ENCODE measurements around the gene OXTR.

The OXTR gene

GRCh38 chr3:8767256-8767666, 2.2 kb downstream of the OXTR start:
- DNase-seq, result no peak

GRCh38 chr3:8766148-8766547, 3.3 kb downstream of the OXTR start:
- no peak for DNase-seq

GRCh38 chr3:8765528-8765927, 3.9 kb downstream of the OXTR start:
- no peak for DNase-seq

DNA sequence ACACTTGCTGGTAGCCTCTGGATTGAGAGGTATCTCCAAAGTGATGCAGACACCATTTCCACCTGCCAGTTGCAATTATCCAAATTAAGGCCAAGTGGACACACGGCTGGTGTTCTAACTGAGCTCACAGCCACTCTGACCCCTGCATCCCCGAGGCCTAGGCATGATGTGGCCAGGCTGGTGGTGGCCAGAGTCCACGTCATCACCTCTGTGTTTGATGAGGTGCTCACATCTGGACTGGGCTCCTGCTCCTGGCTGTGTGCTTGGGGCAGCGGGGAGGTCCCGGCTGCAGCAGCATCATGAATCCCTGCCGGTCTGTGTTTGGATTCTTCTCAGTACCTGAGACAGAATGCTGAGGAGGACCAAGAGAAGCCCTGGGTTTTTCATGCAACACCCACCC, 4.9 kb downstream of the OXTR start:
- no peak for DNase-seq

- DNase-seq, result no peak
Measured at GRCh38 chr3:8762607-8763377, 6.6 kb downstream of the OXTR start.

- DNase-seq, result no peak
Measured at GRCh38 chr3:8761866-8762265, 7.5 kb downstream of the OXTR start.

GRCh38 chr3:8760506-8760905, 8.9 kb downstream of the OXTR start:
- DNase-seq, result no peak

GRCh38 chr3:8760091-8760490, 9.3 kb downstream of the OXTR start:
- no peak for DNase-seq

- no peak for DNase-seq
Measured at GRCh38 chr3:8759038-8759707, 10.2 kb downstream of the OXTR start.

GRCh38 chr3:8757551-8758518, 11.6 kb downstream of the OXTR start:
- no peak for DNase-seq

DNA sequence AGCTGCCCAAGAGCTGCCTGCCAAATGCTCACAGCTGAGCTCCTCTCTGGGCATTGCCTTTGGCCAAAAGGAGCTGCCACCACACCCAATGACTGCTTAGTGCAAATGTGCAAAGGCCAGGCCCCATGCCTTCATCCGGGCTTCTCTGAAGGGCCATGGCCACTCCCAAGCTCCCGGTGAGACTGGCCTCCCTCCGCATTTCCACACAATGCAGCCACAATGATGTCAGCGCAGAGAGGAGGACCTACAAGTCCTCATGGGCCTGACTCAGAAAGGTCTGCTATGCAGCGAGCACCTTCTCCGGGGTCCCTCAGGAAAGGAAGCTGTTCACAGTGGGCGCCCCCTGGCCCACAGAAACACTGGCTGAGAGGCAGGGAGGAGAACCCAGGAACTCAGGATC, 12.7 kb downstream of the OXTR start:
- DNase-seq, result no peak

DNA sequence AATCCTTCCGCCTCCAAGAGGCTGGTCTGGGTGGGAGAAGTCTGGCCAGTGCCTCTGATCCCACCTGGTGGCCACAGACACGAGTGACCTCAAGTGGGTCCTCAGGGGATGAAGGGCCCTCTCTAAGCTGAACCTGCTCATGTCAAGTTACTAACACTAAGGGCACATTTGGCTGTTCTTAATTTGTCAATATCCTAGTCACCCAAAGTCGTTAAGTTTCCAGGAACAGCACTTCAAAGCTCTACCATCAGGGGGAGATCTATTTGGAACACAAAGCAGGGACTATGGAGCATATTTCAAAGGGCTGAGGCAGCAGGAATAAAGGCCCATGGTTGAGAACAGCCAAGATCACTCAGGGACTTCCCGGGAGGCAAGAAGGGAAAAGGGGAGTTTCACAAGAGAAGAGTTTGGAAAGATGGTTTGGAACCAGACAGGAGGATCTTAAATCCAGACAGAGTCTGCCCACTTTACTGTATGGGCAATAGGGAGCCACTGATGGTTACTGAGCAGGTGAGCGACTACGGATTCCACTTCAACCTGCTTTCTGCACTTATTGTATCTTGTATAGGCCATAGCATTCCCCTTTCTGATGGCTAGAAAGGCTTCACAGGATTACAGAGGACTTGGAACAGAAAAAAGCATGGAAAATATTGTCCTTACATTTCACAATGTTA, 13.7 kb downstream of the OXTR start:
- no peak for DNase-seq

- DNase-seq, result no peak
Measured at GRCh38 chr3:8755097-8755496, 14.3 kb downstream of the OXTR start.

GRCh38 chr3:8752832-8753231, 16.6 kb downstream of the OXTR start:
- no peak for DNase-seq

DNA sequence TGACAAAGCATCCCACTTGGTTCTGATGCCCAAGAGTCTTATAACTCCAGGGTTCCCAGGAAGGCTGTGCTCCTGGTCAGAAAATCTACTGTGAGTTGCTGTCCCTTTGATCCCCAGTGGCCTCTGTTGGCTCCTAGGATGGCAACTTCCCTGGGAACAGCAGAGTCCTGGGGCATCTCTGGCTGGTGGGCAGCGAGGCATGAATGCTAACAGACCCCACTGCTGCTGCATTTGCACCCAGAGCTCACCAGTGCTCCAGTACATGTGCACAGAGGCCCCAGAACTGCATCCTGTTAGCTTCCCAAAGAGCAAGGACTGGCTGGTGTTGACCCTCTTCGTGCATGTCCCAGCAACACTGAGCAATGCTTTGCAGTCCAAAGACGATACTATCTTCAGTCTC, 20.1 kb downstream of the OXTR start:
- no peak for DNase-seq

DNA sequence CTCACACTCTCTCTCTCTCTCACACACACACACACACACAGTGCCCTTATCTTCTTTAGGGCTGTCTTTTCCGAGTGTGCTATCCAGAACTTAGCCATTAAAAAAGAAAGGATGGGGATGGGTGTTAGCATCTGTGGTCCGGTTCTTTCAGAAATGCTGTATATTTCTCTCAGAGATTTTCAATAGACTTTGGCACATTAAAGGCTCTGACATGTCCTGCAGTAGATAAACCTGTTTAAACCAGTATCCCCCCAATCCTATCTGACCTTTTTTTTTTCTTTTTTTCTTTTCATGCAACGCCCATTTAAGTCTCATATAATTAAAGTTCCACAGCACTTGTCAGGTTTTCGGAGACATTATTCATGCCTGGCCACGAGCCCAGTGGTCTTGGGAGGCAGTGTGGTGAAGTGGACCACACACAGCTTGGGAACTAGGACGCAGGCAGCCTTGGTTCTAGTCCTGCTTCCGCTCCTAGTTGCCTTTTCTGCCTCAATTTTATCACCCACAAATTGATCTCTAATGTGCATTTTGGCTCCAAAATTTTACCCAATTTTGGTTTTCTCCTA, 22.6 kb downstream of the OXTR start:
- DNase-seq, result no peak

DNA sequence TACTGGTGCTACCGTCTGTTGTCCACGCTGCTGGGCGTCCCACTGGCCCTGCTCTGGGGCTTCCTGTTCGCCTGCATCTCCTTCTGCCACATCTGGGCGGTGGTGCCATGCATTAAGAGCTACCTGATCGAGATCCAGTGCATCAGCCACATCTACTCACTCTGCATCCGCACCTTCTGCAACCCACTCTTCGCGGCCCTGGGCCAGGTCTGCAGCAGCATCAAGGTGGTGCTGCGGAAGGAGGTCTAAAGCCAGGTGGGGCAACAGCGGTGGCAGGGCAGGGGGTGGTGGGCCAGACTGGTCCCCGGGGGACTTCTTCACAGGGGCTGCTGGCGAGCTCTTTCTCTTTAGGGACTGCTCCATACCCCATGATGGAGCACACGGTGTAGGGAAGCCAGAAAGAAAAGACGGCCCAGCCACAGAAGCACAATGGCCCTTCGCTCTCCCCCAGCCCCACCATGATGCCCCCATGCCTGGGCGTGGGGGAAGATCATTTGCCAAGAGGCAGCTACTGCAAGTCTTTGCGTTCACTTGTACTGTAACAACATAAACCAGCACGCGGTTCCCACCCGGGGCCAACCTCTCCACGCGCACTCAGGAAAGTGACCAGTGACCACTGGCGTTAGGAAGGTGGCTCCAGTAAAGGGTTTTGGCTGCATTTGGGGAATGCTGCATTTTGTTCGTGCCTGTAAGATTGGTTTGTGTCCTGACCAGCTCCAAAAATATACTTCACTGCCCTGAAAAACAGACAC, 23.6 kb downstream of the OXTR start:
- no peak for DNase-seq

- DNase-seq, result no peak
Measured at GRCh38 chr3:8743911-8744310, 25.5 kb downstream of the OXTR start.

DNA sequence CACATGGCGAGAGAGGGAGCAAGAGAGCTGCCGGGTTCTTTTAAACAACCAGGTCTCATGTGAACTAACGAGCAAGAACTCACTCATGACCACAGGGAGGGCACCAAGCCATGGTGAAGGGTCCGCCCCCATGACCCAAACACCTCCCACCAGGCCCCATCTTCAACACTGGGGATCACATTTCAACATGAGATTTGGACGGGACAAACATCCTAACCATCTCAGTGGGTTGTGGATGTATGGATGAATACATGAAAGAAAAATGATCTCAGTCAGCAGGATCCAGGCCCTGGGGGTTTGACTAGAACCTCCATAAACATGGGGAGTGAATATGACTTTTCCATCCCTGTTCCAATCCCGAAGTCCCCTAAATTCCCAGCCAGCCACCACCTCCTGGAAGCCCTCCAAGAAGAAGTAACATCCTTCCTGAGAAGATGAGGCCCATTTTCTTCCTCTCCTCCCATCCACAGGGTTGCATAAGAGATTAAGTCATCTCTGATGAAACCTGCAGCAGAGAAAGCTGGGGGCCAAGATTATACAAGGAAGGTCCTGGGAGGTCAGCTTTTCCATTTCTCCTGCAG, 26.3 kb downstream of the OXTR start:
- no peak for DNase-seq

GRCh38 chr3:8741581-8742261, 27.7 kb downstream of the OXTR start:
- no peak for DNase-seq
